ENCODE results near the gene CLCN1.

The CLCN1 gene

GRCh38 chr7:143295870-143296269 is 20.0 kb upstream of the CLCN1 start:
- DNase-seq (ENCODE audit: low spot score): no peak

GRCh38 chr7:143296686-143297085 is 19.2 kb upstream of the CLCN1 start:
- DNase-seq (ENCODE audit: low spot score): no peak

- DNase-seq (ENCODE audit: low spot score): no peak
Observed at GRCh38 chr7:143299346-143299745, 16.6 kb upstream of the CLCN1 start.

- peak; percentile 62 for DNase-seq (ENCODE audit: low spot score)
Observed at GRCh38 chr7:143299840-143300239, 16.1 kb upstream of the CLCN1 start.

GRCh38 chr7:143300959-143301935 is 14.7 kb upstream of the CLCN1 start:
- DNase-seq (ENCODE audit: low spot score): no peak

- DNase-seq (ENCODE audit: low spot score): no peak
Observed at GRCh38 chr7:143303733-143304132, 12.2 kb upstream of the CLCN1 start.

GRCh38 chr7:143304938-143305337 is 11.0 kb upstream of the CLCN1 start:
- no peak for DNase-seq (ENCODE audit: low spot score)

- DNase-seq (ENCODE audit: low spot score): peak; percentile 68
Observed at GRCh38 chr7:143305423-143306070, 10.4 kb upstream of the CLCN1 start.

- no peak for DNase-seq (ENCODE audit: low spot score)
Observed at GRCh38 chr7:143308632-143309031, 7.3 kb upstream of the CLCN1 start.

GRCh38 chr7:143314127-143314526 is 1.8 kb upstream of the CLCN1 start:
- no peak for DNase-seq (ENCODE audit: low spot score)

- no peak for DNase-seq (ENCODE audit: low spot score)
Observed at GRCh38 chr7:143316492-143316891, 581 bp downstream of the CLCN1 start.

- DNase-seq (ENCODE audit: low spot score): no peak
Observed at GRCh38 chr7:143318661-143319060, 2.8 kb downstream of the CLCN1 start.

GRCh38 chr7:143320620-143321019 is 4.7 kb downstream of the CLCN1 start:
- DNase-seq (ENCODE audit: low spot score): no peak

GRCh38 chr7:143321242-143321641 is 5.3 kb downstream of the CLCN1 start:
- no peak for DNase-seq (ENCODE audit: low spot score)

GRCh38 chr7:143321734-143322133 is 5.8 kb downstream of the CLCN1 start:
- no peak for DNase-seq (ENCODE audit: low spot score)

- no peak for DNase-seq (ENCODE audit: low spot score)
Observed at GRCh38 chr7:143322760-143323633, 7.1 kb downstream of the CLCN1 start.

GRCh38 chr7:143323653-143324052 is 7.7 kb downstream of the CLCN1 start:
- DNase-seq (ENCODE audit: low spot score): no peak

GRCh38 chr7:143325240-143325639 is 9.3 kb downstream of the CLCN1 start:
- DNase-seq (ENCODE audit: low spot score): peak; percentile 62

- peak; percentile 38 for DNase-seq (ENCODE audit: low spot score)
Observed at GRCh38 chr7:143327903-143328302, 12.0 kb downstream of the CLCN1 start.

- no peak for DNase-seq (ENCODE audit: low spot score)
Observed at GRCh38 chr7:143329471-143330170, 13.7 kb downstream of the CLCN1 start.

GRCh38 chr7:143331179-143331801 is 15.4 kb downstream of the CLCN1 start:
- no peak for DNase-seq (ENCODE audit: low spot score)

Measured in NAMALWA (cell line).